B cell (primary cell): ENCODE results near the gene BRME1. TPM values are rescaled to one million over a fixed set of nuclear protein-coding genes. Genes with fewer than 3 reads are reported as not detected.

ENCODE experiments used
- ATAC-seq: fragments of 200-7000 bp; cut with Tn5 transposase; one replicate; pipeline ENCODE4 v1.10.0; 2021; ENCODE audit warnings: low read depth, mild to moderate bottlenecking, moderate number of reproducible peaks, moderate library complexity
- CTCF ChIA-PET: fragments of 350-600 bp; sonication (Branson Sonifier 250); formaldehyde crosslinking; loops from one replicate; lab custom pipeline; 2021; ENCODE audit warnings: antibody characterized with exemption, inconsistent platforms; lab: Charles Lee
- POLR2A ChIA-PET: fragments of 350-600 bp; sonication (Branson Sonifier 250); formaldehyde crosslinking; loops from one replicate; lab custom pipeline; 2021; ENCODE audit warnings: antibody characterized with exemption; lab: Charles Lee
- DNase-seq: peaks from one replicate; pipeline ENCODE4 v3.0.0; 2013
- H2AFZ ChIP-seq: 2 replicates; pipeline ENCODE4 v1.6.1; 2012; ENCODE audit warnings: mild to moderate bottlenecking, low read depth, low read length; ENCODE audit not compliant: insufficient read depth, poor library complexity, severe bottlenecking
- H3K27ac ChIP-seq, 2 donors: 1 replicate in 1 of 2; 2 replicates in 1 of 2; pipeline ENCODE4 v1.5.1; 2012 to 2013; ENCODE audit warnings: low read length in 2 of 2, mild to moderate bottlenecking in 2 of 2, moderate library complexity in 1 of 2
- H3K27me3 ChIP-seq, 4 experiments: fragments of 200-600 bp in 1 of 4; sonication (generic) in 1 of 4; replicated peaks in 1 of 4; 1 replicate in 2 of 4; 2 replicates in 2 of 4; pipeline versions ENCODE4 v1.6.1 to v1.7.0; 2013 to 2016; ENCODE audit warnings: low read length in 3 of 4, mild to moderate bottlenecking in 2 of 4, mixed read lengths in 1 of 4, moderate library complexity in 1 of 4; ENCODE audit not compliant: insufficient read depth in 4 of 4, control insufficient read depth in 3 of 4; ENCODE audit errors: control extremely low read depth in 1 of 4
- H3K36me3 ChIP-seq, 2 experiments: replicated peaks in 1 of 2; 1 replicate in 1 of 2; 2 replicates in 1 of 2; pipeline versions ENCODE4 v1.6.1 to v1.7.1; 2013; ENCODE audit warnings: low read length in 1 of 2; ENCODE audit not compliant: insufficient read depth in 2 of 2, control insufficient read depth in 1 of 2; ENCODE audit errors: control extremely low read depth in 1 of 2, extremely low read depth in 1 of 2
- H3K4me1 ChIP-seq, 2 donors: fragments of 200-600 bp in 1 of 2; sonication (generic) in 1 of 2; 1 replicate in 1 of 2; 2 replicates in 1 of 2; pipeline versions ENCODE4 v1.5.1 to v1.6.1; 2013 to 2017; ENCODE audit warnings: low read length in 2 of 2; ENCODE audit not compliant: control insufficient read depth in 2 of 2, insufficient read depth in 2 of 2
- H3K4me2 ChIP-seq: replicated peaks from 2 replicates; pipeline ENCODE3; 2012; ENCODE audit warnings: mild to moderate bottlenecking, low read depth, low read length; ENCODE audit not compliant: poor library complexity, severe bottlenecking
- H3K4me3 ChIP-seq, 5 experiments: fragments of 200-600 bp in 1 of 5; sonication (generic) in 1 of 5; 1 replicate in 3 of 5; 2 replicates in 2 of 5; pipeline versions ENCODE4 v1.5.1 to v1.7.0; 2011 to 2016; ENCODE audit warnings: low read length in 4 of 5, mild to moderate bottlenecking in 4 of 5, low read depth in 2 of 5, control low read depth in 1 of 5, moderate library complexity in 1 of 5; ENCODE audit not compliant: insufficient read depth in 1 of 5; ENCODE audit errors: control extremely low read depth in 1 of 5, extremely low read depth in 1 of 5
- H3K79me2 ChIP-seq: fragments of 200-600 bp; sonication (generic); one replicate; pipeline ENCODE4 v1.6.0; 2016; ENCODE audit warnings: low read length; ENCODE audit not compliant: control insufficient read depth, insufficient read depth
- H3K9ac ChIP-seq: fragments of 200-600 bp; sonication (generic); 2 replicates; pipeline ENCODE4 v1.6.1; 2017; ENCODE audit warnings: mild to moderate bottlenecking, low read length, moderate library complexity
- H3K9me3 ChIP-seq, 3 donors: one replicate each; pipeline versions ENCODE4 v1.6.1 to v1.7.1; 2013; ENCODE audit warnings: low read length in 2 of 3; ENCODE audit not compliant: control insufficient read depth in 2 of 3, insufficient read depth in 1 of 3; ENCODE audit errors: control extremely low read depth in 1 of 3
- H4K20me1 ChIP-seq: 2 replicates; pipeline ENCODE4 v1.6.0; 2012; ENCODE audit warnings: mild to moderate bottlenecking, low read length; ENCODE audit not compliant: insufficient read depth, control insufficient read depth, poor library complexity, severe bottlenecking
- H3K27ac Mint-ChIP-seq: one replicate; pipeline ENCODE4 v1.8.0; 2021; ENCODE audit warnings: mixed read lengths
- H3K27me3 Mint-ChIP-seq: one replicate; pipeline ENCODE4 v1.8.0; 2021; ENCODE audit warnings: mixed read lengths
- H3K4me1 Mint-ChIP-seq: one replicate; pipeline ENCODE4 v1.8.0; 2021; ENCODE audit warnings: mixed read lengths
- H3K4me3 Mint-ChIP-seq: one replicate; pipeline ENCODE4 v1.8.0; 2021; ENCODE audit warnings: mixed read lengths
- H3K9me3 Mint-ChIP-seq: one replicate; pipeline ENCODE4 v1.8.0; 2022; ENCODE audit warnings: mixed read lengths; ENCODE audit not compliant: insufficient read depth
- CTCF ChIP-seq: fragments of 200-600 bp; IDR thresholded peaks from one replicate; pipeline ENCODE4 v1.8.0; 2022; ENCODE audit warnings: antibody characterized with exemption, mild to moderate bottlenecking
- EZH2 ChIP-seq: IDR thresholded peaks from 2 replicates; pipeline ENCODE4 v1.6.1; 2012; ENCODE audit warnings: borderline replicate concordance, low read depth, mild to moderate bottlenecking, moderate library complexity, low read length; ENCODE audit not compliant: insufficient read depth, poor library complexity, severe bottlenecking
- WGBS: methylation state at CpG from one replicate; pipeline ENCODE4 v1.1.5; 2013; ENCODE audit warnings: missing lambda C conversion rate; ENCODE audit not compliant: insufficient coverage; 5-methylcytosine and 5-hydroxymethylcytosine counted together
- intact Hi-C: fragments of 100-400 bp; cut with micrococcal nuclease; formaldehyde crosslinking; loops from one replicate; pipeline ENCODE4 v1.10.0; 2022
- polyA plus RNA-seq: library from polyadenylated mRNA; depleted of rRNA; stranded (reverse); fragments of >200 nt; gene quantifications from 2 replicates; pipeline ENCODE4 v1.2.3, GENCODE V29; 2012
- total RNA-seq, 2 donors: library from RNA; stranded (reverse); fragments of 120-200 nt in 1 of 2; gene quantifications; 1 replicate in 1 of 2; 2 replicates in 1 of 2; pipeline versions ENCODE4 v1.2.3 to v1.2.4, GENCODE V29; 2013 to 2022

Gene BRME1
- total and polyA plus RNA-seq, 2 donors (not counting 1 experiment from before 2014, with no cell fraction given) = 1.8 to 2.4 TPM

- 97% methylated on average over 29 of the region's 34 CpGs for WGBS
- Mint-ChIP-seq H3K4me1 (no peaks in the 10 kb centered on the region), H3K27me3 (no peaks in the 10 kb centered on the region), H3K27ac (no peak overlapping the region), H3K4me3 (no peak overlapping the region), H3K9me3 (no peaks in the 10 kb centered on the region)
- TF ChIP-seq EZH2 (no peak), CTCF (no peak)
- Histone ChIP-seq H2AFZ (no peak overlapping the region), H3K9ac (no peak overlapping the region), H3K27me3 (no peaks in the 10 kb centered on the region), H4K20me1 (no peaks in the 10 kb centered on the region), H3K9me3 (peaks cover 0 to 14% (median 5%) of the 10 kb centered on the region in 3 donors), H3K4me1 (no peaks in the 10 kb centered on the region), H3K36me3 (peaks cover 1 to 48% of the 10 kb centered on the region in 2 experiments), H3K4me2 (no peak overlapping the region), H3K27ac (no peak overlapping the region), H3K4me3 (no peak overlapping the region), H3K79me2 (no peaks in the 10 kb centered on the region)
- ATAC-seq (no peak), DNase-seq (no peak)
- ChIA-PET CTCF (no interaction called here), POLR2A (no interaction called here)
- intact Hi-C loops = no loop called here
Measured at GRCh38 chr19:13918726-13919411, 13.0 kb upstream of the BRME1 start.

- H3K4me3 ChIP-seq = no peak overlapping the region
- H2AFZ ChIP-seq = no peak overlapping the region
- POLR2A ChIA-PET = no interaction called here
- intact Hi-C loops = no loop called here
- CTCF ChIA-PET = interaction anchor here (0.7 kb wide), 1 partner anchor 8 kb away, joined by 3 read pairs; no protein-coding TSS in a partner anchor
- H3K27me3 Mint-ChIP-seq = no peaks in the 10 kb centered on the region
- H3K9me3 Mint-ChIP-seq = no peaks in the 10 kb centered on the region
- ATAC-seq (no peak), DNase-seq (no peak)
- no peaks in the 10 kb centered on the region for H3K27me3 ChIP-seq
- H3K36me3 ChIP-seq = peaks cover 1 to 45% of the 10 kb centered on the region in 2 experiments
- no peak for TF ChIP-seq EZH2
- no peak for TF ChIP-seq CTCF
- no peak overlapping the region for H3K4me2 ChIP-seq
- H3K9ac ChIP-seq = no peak overlapping the region
- H3K27ac ChIP-seq = no peak overlapping the region
- H3K4me3 Mint-ChIP-seq = no peak overlapping the region
- 96% methylated on average over 12 of the region's 14 CpGs for WGBS
- H3K9me3 ChIP-seq = peaks cover 0 to 17% (median 5%) of the 10 kb centered on the region in 3 donors
- H3K79me2 ChIP-seq = no peaks in the 10 kb centered on the region
- no peaks in the 10 kb centered on the region for H4K20me1 ChIP-seq
- no peaks in the 10 kb centered on the region for H3K4me1 Mint-ChIP-seq
- no peaks in the 10 kb centered on the region for H3K4me1 ChIP-seq
- H3K27ac Mint-ChIP-seq = no peak overlapping the region
Measured at GRCh38 chr19:13917888-13918406, 12.0 kb upstream of the BRME1 start.
